Esophagus muscularis mucosa (tissue), 4 donors: ENCODE results near the gene GALNT11. TPM values are rescaled to one million over a fixed set of nuclear protein-coding genes. Genes with fewer than 3 reads are reported as not detected.

Experiments
- DNase-seq: peaks from one replicate; pipeline ENCODE4 v3.0.0-alpha.2; 2017; ENCODE audit errors: extremely low spot score
- H3K27ac ChIP-seq, 4 donors: fragments of 200-600 bp; sonication (generic); replicated peaks in 1 of 4; 1 replicate in 3 of 4; 2 replicates in 1 of 4; pipeline ENCODE4 v1.5.1; 2016 to 2019; ENCODE audit warnings: mild to moderate bottlenecking in 1 of 4
- H3K27me3 ChIP-seq, 4 donors: fragments of 200-600 bp; sonication (generic); one replicate each; pipeline versions ENCODE4 v1.5.1 to v1.6.0; 2016 to 2019
- H3K36me3 ChIP-seq, 4 donors: fragments of 200-600 bp; sonication (generic); one replicate each; pipeline ENCODE4 v1.5.1; 2016 to 2019
- H3K4me1 ChIP-seq, 4 donors: fragments of 200-600 bp; sonication (generic); one replicate each; pipeline ENCODE4 v1.5.1; 2016 to 2019
- H3K4me3 ChIP-seq, 4 donors: fragments of 200-600 bp; sonication (generic); 1 replicate in 2 of 4; 2 replicates in 2 of 4; pipeline ENCODE4 v1.5.1; 2016 to 2019; ENCODE audit warnings: mild to moderate bottlenecking in 4 of 4, moderate library complexity in 1 of 4
- H3K9me3 ChIP-seq, 4 donors: fragments of 200-600 bp; sonication (generic); 1 replicate in 3 of 4; 2 replicates in 1 of 4; pipeline ENCODE4 v1.5.1; 2016 to 2019
- EP300 ChIP-seq: sonication (generic); formaldehyde crosslinking; IDR thresholded peaks from one replicate; pipeline ENCODE4 v1.6.1; 2017; ENCODE audit warnings: antibody characterized with exemption
- POLR2A ChIP-seq: fragments of 450-650 bp; IDR thresholded peaks from one replicate; pipeline ENCODE4 v1.6.1; 2017; ENCODE audit warnings: antibody characterized with exemption, moderate library complexity, mild to moderate bottlenecking, low read depth
- POLR2AphosphoS5 ChIP-seq, 2 donors: sonication (generic); formaldehyde crosslinking; IDR thresholded peaks; one replicate each; pipeline ENCODE4 v1.6.1; 2017; ENCODE audit warnings: antibody characterized with exemption in 2 of 2
- WGBS: methylation state at CpG from one replicate; pipeline ENCODE4 v1.1.5; 2018; 5-methylcytosine and 5-hydroxymethylcytosine counted together
- intact Hi-C: fragments of 100-400 bp; cut with DNase I; formaldehyde crosslinking; loops from one replicate; pipeline ENCODE4 v1.15.1; 2023
- total RNA-seq, 4 donors: library from RNA; depleted of rRNA; stranded (reverse); fragments of >200 nt; gene quantifications; one replicate each; pipeline versions ENCODE4 v1.1.0 to v1.2.1, GENCODE V29; 2016
- TF ChIP-seq, protein P1 (sequence below), 3 experiments: fragments of 200-600 bp in 2 of 3; fragments of 450-650 bp in 1 of 3; sonication (generic) in 2 of 3; IDR thresholded peaks; one replicate each; pipeline ENCODE4 v1.5.1; 2017 to 2019; ENCODE audit warnings: antibody characterized with exemption in 3 of 3, mild to moderate bottlenecking in 2 of 3, moderate library complexity in 1 of 3

GALNT11 gene
- total RNA-seq, 4 donors from 2014 or later: 33.2 to 51.8 (median 39.5) TPM

DNA sequence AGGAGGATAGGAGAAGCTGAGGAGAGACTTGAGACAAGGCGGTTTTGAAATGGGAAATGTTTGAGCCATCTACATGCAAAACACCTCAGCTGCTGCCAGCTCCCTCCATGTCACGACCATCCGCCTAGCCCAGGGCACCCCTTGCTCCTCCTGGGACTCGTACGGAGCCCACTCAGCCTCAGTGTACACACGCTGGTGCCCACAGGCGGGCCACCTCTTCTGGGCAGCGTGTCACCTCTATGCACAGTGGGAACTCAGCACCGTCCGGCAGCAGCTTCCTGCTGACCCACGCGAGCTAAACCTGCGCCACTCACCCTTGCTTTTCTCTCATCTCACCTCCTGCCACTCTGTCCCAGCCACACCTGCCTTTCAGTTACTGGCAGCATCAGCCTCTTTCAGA lies 108.3 kb downstream of the GALNT11 start:
- TF ChIP-seq POLR2A (no peak), EP300 (no peak), POLR2AphosphoS5 (IDR thresholded peaks at IDR 0.05) (no peak)
- TF ChIP-seq, protein P1, sequence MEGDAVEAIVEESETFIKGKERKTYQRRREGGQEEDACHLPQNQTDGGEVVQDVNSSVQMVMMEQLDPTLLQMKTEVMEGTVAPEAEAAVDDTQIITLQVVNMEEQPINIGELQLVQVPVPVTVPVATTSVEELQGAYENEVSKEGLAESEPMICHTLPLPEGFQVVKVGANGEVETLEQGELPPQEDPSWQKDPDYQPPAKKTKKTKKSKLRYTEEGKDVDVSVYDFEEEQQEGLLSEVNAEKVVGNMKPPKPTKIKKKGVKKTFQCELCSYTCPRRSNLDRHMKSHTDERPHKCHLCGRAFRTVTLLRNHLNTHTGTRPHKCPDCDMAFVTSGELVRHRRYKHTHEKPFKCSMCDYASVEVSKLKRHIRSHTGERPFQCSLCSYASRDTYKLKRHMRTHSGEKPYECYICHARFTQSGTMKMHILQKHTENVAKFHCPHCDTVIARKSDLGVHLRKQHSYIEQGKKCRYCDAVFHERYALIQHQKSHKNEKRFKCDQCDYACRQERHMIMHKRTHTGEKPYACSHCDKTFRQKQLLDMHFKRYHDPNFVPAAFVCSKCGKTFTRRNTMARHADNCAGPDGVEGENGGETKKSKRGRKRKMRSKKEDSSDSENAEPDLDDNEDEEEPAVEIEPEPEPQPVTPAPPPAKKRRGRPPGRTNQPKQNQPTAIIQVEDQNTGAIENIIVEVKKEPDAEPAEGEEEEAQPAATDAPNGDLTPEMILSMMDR (IDR thresholded peaks at IDR 0.05): no peak
- Histone ChIP-seq H3K27me3 (no peaks in the 10 kb centered on the region), H3K4me1 (peaks cover 8 to 12% (median 11%) of the 10 kb centered on the region in 4 donors), H3K4me3 (no peak overlapping the region), H3K36me3 (peaks cover 13 to 82% (median 61%) of the 10 kb centered on the region in 4 donors), H3K27ac (no peak overlapping the region), H3K9me3 (no peaks in the 10 kb centered on the region)
- DNase-seq: peak; percentile 89
- intact Hi-C loops: no loop called here
- 96% methylated on average over 11 of the region's 13 CpGs for WGBS

DNA sequence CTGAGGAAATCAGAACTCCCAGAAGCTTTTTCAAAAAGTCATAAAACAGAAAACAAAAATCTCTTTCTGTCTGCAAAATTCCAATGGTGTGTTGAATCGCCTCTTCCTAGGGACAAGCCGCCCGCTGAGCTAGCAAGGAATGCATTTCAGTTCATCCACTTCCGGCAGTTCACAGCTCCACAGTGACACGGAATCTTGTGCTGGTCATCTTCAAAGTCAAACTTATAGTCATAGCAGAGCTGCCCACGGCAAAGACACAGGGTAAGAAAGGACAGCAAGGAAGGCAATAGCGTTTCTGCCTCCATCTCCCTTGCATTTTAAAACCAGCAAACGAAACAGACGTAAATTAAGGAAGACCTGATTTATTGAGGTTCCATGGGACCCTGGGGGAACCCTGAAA lies 111.2 kb downstream of the GALNT11 start:
- Histone ChIP-seq H3K27ac (peak overlapping the region in 1 of 4 donors; percentile 52), H3K4me1 (peaks cover 8 to 12% (median 11%) of the 10 kb centered on the region in 4 donors), H3K9me3 (no peaks in the 10 kb centered on the region), H3K27me3 (no peaks in the 10 kb centered on the region), H3K4me3 (no peak overlapping the region), H3K36me3 (peaks cover 24 to 84% (median 66%) of the 10 kb centered on the region in 4 donors)
- peak; percentile 84 for DNase-seq
- intact Hi-C loops: no loop called here
- WGBS: 83% methylated on average over 9 of the region's 9 CpGs
- TF ChIP-seq, protein P1 (IDR thresholded peaks at IDR 0.05): no peak
- TF ChIP-seq POLR2A (no peak), EP300 (no peak), POLR2AphosphoS5 (IDR thresholded peaks at IDR 0.05) (no peak)

DNA sequence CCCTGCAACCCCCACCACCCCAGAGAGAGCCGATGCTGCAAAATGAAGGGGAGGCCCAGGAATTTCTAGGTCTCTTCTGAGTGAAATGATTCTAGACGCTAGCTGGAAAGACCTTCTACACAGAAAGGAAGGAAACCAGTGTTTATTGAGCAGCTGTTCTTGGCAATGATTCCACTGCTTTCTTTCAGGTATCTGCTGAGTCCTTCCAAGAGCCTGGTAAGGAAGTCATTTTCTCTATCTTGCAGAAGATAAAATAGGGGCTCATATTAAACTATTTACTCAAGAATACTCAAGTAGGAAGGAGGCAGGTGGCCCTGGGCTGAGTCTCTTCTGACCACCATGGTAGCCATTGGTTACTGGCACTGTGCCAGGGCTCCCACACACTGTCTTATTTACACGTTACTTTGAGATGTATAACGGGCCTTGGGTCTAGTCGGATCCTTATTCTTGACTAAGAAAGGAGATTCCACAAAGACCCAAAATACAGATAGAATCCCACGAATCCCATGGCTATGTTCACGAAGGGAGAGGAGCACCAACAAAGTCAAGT lies 112.1 kb downstream of the GALNT11 start:
- no peaks in the 10 kb centered on the region for H3K27me3 ChIP-seq
- H3K4me1 ChIP-seq: peaks cover 8 to 12% (median 11%) of the 10 kb centered on the region in 4 donors
- TF ChIP-seq POLR2AphosphoS5 (IDR thresholded peaks at IDR 0.05): no peak
- TF ChIP-seq POLR2A: no peak
- TF ChIP-seq, protein P1 (IDR thresholded peaks at IDR 0.05): no peak
- no peak for TF ChIP-seq EP300
- peaks cover 24 to 84% (median 64%) of the 10 kb centered on the region in 4 donors for H3K36me3 ChIP-seq
- 69% methylated on average over 6 of the region's 7 CpGs for WGBS
- DNase-seq: peak; percentile 26
- H3K4me3 ChIP-seq: no peak overlapping the region
- H3K27ac ChIP-seq: peak overlapping the region in 1 of 4 donors; percentile 52
- H3K9me3 ChIP-seq: no peaks in the 10 kb centered on the region
- intact Hi-C loops: no loop called here

DNA sequence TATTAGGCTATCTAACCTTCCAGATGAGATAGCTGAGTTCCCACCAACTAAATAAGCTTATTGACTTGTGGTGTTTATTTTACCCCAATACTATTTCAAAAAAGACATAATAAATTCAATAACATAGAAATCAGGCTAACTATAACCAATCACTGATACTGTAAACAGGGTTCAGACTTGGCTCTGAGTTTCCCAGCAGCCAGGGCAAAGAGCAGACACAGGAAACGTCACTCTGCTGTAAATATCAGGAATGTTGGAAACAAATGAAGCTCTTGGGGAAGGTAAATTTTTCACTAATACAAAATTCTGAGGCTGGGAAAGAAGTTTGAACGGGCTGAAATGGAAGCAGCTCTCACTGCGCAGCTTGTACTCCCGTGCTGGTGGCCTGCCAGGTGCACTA lies 114.6 kb downstream of the GALNT11 start:
- Histone ChIP-seq H3K4me3 (no peak overlapping the region), H3K27me3 (no peaks in the 10 kb centered on the region), H3K9me3 (no peaks in the 10 kb centered on the region), H3K27ac (no peak overlapping the region), H3K36me3 (peaks cover 41 to 93% (median 69%) of the 10 kb centered on the region in 4 donors), H3K4me1 (peaks cover 11 to 15% (median 12%) of the 10 kb centered on the region in 4 donors)
- intact Hi-C loops: no loop called here
- DNase-seq: no peak
- TF ChIP-seq EP300 (no peak), POLR2A (no peak), POLR2AphosphoS5 (IDR thresholded peaks at IDR 0.05) (no peak)
- TF ChIP-seq, protein P1 (IDR thresholded peaks at IDR 0.05): no peak
- 90% methylated on average over 4 of the region's 4 CpGs for WGBS

DNA sequence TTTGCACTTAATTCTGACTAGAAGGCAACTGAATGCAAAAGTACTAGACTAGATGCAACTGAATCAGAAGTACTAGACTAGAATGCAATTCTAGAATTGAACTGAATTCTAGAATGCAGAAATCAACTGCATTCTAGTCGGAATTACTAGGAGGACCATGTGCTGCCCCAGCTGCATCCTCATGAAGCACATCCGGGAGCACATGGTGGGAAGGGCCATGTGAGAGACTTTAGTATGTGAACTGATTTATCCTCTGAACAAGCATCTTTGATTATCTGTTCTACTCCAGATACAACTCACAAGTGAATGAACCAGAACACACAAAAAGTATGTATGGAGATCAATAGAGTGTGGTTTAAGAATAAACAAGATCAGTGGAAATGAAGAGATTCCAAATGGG lies 115.1 kb downstream of the GALNT11 start:
- intact Hi-C loops: no loop called here
- WGBS: 100% methylated on average over 2 of the region's 2 CpGs

More for the DNA sequence above, 115.1 kb downstream of the GALNT11 start:
- Histone ChIP-seq H3K9me3 (no peaks in the 10 kb centered on the region), H3K36me3 (peaks cover 41 to 98% (median 70%) of the 10 kb centered on the region in 4 donors), H3K27ac (no peak overlapping the region), H3K4me3 (no peak overlapping the region), H3K27me3 (no peaks in the 10 kb centered on the region), H3K4me1 (peaks cover 11 to 18% (median 14%) of the 10 kb centered on the region in 4 donors)
- DNase-seq: no peak
- no peak for TF ChIP-seq POLR2A
- no peak for TF ChIP-seq POLR2AphosphoS5 (IDR thresholded peaks at IDR 0.05)
- TF ChIP-seq, protein P1 (IDR thresholded peaks at IDR 0.05): no peak
- TF ChIP-seq EP300: no peak
